ENCODE results near the gene KRT8.
A peak's percentile ranks its signal among the peaks of the same experiment; 100 is the strongest.

Gene KRT8

GRCh38 chr12:52924764-52925716 is 20.2 kb upstream of the KRT8 start:
- DNase-seq: no peak

- DNase-seq: no peak
These were observed 16.8 kb upstream of the KRT8 start for GRCh38 chr12:52921488-52922165.

- DNase-seq: no peak
These were observed 16.1 kb upstream of the KRT8 start for GRCh38 chr12:52920937-52921336.

GRCh38 chr12:52918784-52919183 is 13.9 kb upstream of the KRT8 start:
- DNase-seq: no peak

GRCh38 chr12:52918351-52918750 is 13.5 kb upstream of the KRT8 start:
- DNase-seq: no peak

GRCh38 chr12:52917800-52918199 is 12.9 kb upstream of the KRT8 start:
- no peak for DNase-seq

- DNase-seq: no peak
These were observed 11.3 kb upstream of the KRT8 start for GRCh38 chr12:52916216-52916615.

GRCh38 chr12:52915637-52916036 is 10.8 kb upstream of the KRT8 start:
- DNase-seq: no peak

GRCh38 chr12:52914576-52915121 is 9.8 kb upstream of the KRT8 start:
- DNase-seq: no peak

- DNase-seq: no peak
These were observed 8.6 kb upstream of the KRT8 start for GRCh38 chr12:52913431-52913821.

- no peak for DNase-seq
These were observed 8.0 kb upstream of the KRT8 start for GRCh38 chr12:52912711-52913430.

- DNase-seq: no peak
These were observed 5.5 kb upstream of the KRT8 start for GRCh38 chr12:52910248-52910883.

- no peak for DNase-seq
These were observed 4.9 kb upstream of the KRT8 start for GRCh38 chr12:52909796-52910195.

- no peak for DNase-seq
These were observed 4.5 kb upstream of the KRT8 start for GRCh38 chr12:52909331-52909730.

- no peak for DNase-seq
These were observed 2.4 kb upstream of the KRT8 start for GRCh38 chr12:52907092-52907810.

- DNase-seq: no peak
These were observed 1.3 kb upstream of the KRT8 start for GRCh38 chr12:52906191-52906601.

GRCh38 chr12:52903855-52904508 is 894 bp downstream of the KRT8 start:
- peak; percentile 67 for DNase-seq

- peak; percentile 79 for DNase-seq
These were observed 1.5 kb downstream of the KRT8 start for GRCh38 chr12:52903285-52903854.

GRCh38 chr12:52901715-52902541 is 2.9 kb downstream of the KRT8 start:
- DNase-seq: no peak

Data from activated CD8-positive, alpha-beta memory T cell treated with anti-CD3 and anti-CD28 coated beads, Interleukin-2, amount 50 U/mL, for 48 hours (primary cell).